Sigmoid colon (tissue), 7 donors: ENCODE measurements around the gene BRD3. TPM values are rescaled to one million over a fixed set of nuclear protein-coding genes. Genes with fewer than 3 reads are reported as not detected.

Experiments
- DNase-seq: peaks from one replicate; pipeline ENCODE4 v3.0.0-alpha.2; 2019
- H3K27ac ChIP-seq, 4 donors: fragments of 200-600 bp; sonication (generic); one replicate each; pipeline ENCODE4 v1.5.1; 2016 to 2019; ENCODE audit warnings: mild to moderate bottlenecking in 1 of 4
- H3K27me3 ChIP-seq, 3 donors: fragments of 200-600 bp; sonication (generic); one replicate each; pipeline ENCODE4 v1.5.1; 2019; ENCODE audit warnings: mild to moderate bottlenecking in 1 of 3
- H3K36me3 ChIP-seq, 4 donors: fragments of 200-600 bp; sonication (generic); one replicate each; pipeline ENCODE4 v1.5.1; 2016 to 2019
- H3K4me1 ChIP-seq, 4 donors: fragments of 200-600 bp; sonication (generic); one replicate each; pipeline ENCODE4 v1.5.1; 2017 to 2019
- H3K4me3 ChIP-seq, 4 donors: fragments of 200-600 bp; sonication (generic); one replicate each; pipeline ENCODE4 v1.5.1; 2017 to 2019; ENCODE audit warnings: mild to moderate bottlenecking in 2 of 4, moderate library complexity in 1 of 4
- H3K9me3 ChIP-seq, 4 donors: fragments of 200-600 bp in 3 of 4; sonication (generic) in 3 of 4; one replicate each; pipeline versions ENCODE4 v1.5.1 to v1.6.1; 2013 to 2019
- EP300 ChIP-seq, 4 donors: sonication (generic); formaldehyde crosslinking; IDR thresholded peaks; one replicate each; pipeline ENCODE4 v1.6.1; 2017; ENCODE audit warnings: antibody characterized with exemption in 4 of 4
- POLR2A ChIP-seq, 2 donors: fragments of 450-650 bp; IDR thresholded peaks; one replicate each; pipeline ENCODE4 v1.6.1; 2016; ENCODE audit warnings: antibody characterized with exemption in 2 of 2, mild to moderate bottlenecking in 2 of 2, moderate library complexity in 2 of 2
- POLR2AphosphoS5 ChIP-seq, 4 donors: sonication (generic); formaldehyde crosslinking; IDR thresholded peaks; one replicate each; pipeline ENCODE4 v1.6.1; 2017; ENCODE audit warnings: antibody characterized with exemption in 4 of 4
- WGBS, 2 donors: extraction: QIAGEN DNeasy Blood & Tissue Kit; methylation state at CpG; one replicate each; pipeline ENCODE4 v1.1.7; 2013; 5-methylcytosine and 5-hydroxymethylcytosine counted together
- intact Hi-C: fragments of 100-400 bp; cut with DNase I; formaldehyde crosslinking; loops from one replicate; pipeline ENCODE4 v1.15.1; 2023
- polyA plus RNA-seq, 3 donors: library from polyadenylated mRNA; stranded (reverse); fragments of 200-250 nt; gene quantifications; one replicate each; pipeline ENCODE4 v1.2.3, GENCODE V29; 2013
- total RNA-seq, 4 donors: library from RNA; depleted of rRNA; stranded (reverse); fragments of >200 nt; gene quantifications; one replicate each; pipeline ENCODE4 v1.1.0, GENCODE V29; 2016
- TF ChIP-seq, protein P1 (sequence below), 4 experiments: fragments of 450-650 bp in 3 of 4; fragments of 200-600 bp in 1 of 4; IDR thresholded peaks; one replicate each; pipeline ENCODE4 v1.5.1; 2016 to 2019; ENCODE audit warnings: antibody characterized with exemption in 4 of 4, mild to moderate bottlenecking in 3 of 4, moderate library complexity in 2 of 4
- donor health status: healthy with polysubstance abuse.
- donor health status: Bipolar disorder and iron deficiency.
- donor health status: healthy.

BRD3 gene
- total and polyA plus RNA-seq, 7 donors = 4.4 to 34.5 (median 21.8) TPM

DNA sequence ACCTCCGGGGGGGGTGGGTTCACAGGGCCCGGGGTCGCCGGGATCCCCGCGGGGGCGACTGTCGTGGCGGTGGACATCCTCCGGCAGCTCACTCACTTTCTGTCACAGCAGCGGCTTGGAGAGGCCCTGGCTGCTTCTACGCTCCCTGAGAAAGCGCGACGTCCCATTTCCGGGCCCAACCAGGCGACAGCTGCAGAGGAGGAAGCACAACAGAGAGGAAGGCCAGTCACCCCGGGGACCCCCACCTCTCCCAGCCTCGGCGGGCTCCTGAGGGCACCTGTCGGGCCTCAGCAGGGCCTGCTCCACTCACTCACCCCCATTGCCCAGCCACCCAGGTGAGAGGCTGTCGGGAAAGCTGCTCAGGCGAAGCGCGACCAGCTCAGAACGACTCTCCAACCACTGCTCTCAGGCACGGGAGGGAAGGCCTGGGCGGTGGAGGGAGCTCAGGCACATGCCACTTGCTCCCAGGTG is 14.4 kb downstream of the BRD3 start:
- no peaks in the 10 kb centered on the region for H3K27me3 ChIP-seq
- H3K4me1 ChIP-seq = peaks cover 0 to 50% (median 43%) of the 10 kb centered on the region in 4 donors
- WGBS, 2 donors = 89 to 90% methylated on average over 28 of the region's 28 CpGs
- peaks cover 17 to 52% (median 40%) of the 10 kb centered on the region in 4 donors for H3K36me3 ChIP-seq
- no peaks in the 10 kb centered on the region for H3K9me3 ChIP-seq
- H3K27ac ChIP-seq = no peak overlapping the region
- intact Hi-C loops = no loop called here
- DNase-seq = peak; percentile 60
- no peak for TF ChIP-seq EP300 (IDR thresholded peaks at IDR 0.05)
- TF ChIP-seq, protein P1, sequence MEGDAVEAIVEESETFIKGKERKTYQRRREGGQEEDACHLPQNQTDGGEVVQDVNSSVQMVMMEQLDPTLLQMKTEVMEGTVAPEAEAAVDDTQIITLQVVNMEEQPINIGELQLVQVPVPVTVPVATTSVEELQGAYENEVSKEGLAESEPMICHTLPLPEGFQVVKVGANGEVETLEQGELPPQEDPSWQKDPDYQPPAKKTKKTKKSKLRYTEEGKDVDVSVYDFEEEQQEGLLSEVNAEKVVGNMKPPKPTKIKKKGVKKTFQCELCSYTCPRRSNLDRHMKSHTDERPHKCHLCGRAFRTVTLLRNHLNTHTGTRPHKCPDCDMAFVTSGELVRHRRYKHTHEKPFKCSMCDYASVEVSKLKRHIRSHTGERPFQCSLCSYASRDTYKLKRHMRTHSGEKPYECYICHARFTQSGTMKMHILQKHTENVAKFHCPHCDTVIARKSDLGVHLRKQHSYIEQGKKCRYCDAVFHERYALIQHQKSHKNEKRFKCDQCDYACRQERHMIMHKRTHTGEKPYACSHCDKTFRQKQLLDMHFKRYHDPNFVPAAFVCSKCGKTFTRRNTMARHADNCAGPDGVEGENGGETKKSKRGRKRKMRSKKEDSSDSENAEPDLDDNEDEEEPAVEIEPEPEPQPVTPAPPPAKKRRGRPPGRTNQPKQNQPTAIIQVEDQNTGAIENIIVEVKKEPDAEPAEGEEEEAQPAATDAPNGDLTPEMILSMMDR (IDR thresholded peaks at IDR 0.05) = no peak
- TF ChIP-seq POLR2AphosphoS5 (IDR thresholded peaks at IDR 0.05) = no peak
- TF ChIP-seq POLR2A (IDR thresholded peaks at IDR 0.05) = no peak
- no peak overlapping the region for H3K4me3 ChIP-seq

DNA sequence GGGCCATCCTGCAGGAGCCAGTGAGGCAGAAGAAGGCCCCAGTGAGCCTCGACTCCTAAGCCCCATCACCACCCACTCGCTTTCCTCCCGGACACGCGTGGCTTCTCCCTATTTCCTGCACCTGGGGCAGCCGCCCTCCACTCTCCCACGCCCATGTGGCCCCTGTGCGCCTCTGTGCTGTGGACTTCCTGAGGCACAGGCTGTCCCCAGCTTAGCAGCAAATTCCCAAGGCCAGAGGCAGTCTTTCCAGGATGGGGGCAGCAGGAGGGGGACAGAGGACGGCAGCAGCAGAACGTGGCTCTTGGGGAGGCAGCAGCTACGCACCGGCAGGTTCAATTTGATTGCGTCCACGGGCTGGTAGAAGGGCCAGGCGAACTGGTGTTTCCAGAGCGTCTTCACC is 14.9 kb downstream of the BRD3 start:
- peaks cover 22 to 57% (median 45%) of the 10 kb centered on the region in 4 donors for H3K36me3 ChIP-seq
- DNase-seq = peak; percentile 52
- intact Hi-C loops = no loop called here
- 90 to 93% methylated on average over 16 of the region's 16 CpGs for WGBS, 2 donors
- H3K27ac ChIP-seq = no peak overlapping the region
- no peaks in the 10 kb centered on the region for H3K9me3 ChIP-seq
- H3K4me3 ChIP-seq = no peak overlapping the region
- H3K4me1 ChIP-seq = peaks cover 0 to 46% (median 38%) of the 10 kb centered on the region in 4 donors
- TF ChIP-seq POLR2A (IDR thresholded peaks at IDR 0.05) (no peak), POLR2AphosphoS5 (IDR thresholded peaks at IDR 0.05) (no peak), EP300 (IDR thresholded peaks at IDR 0.05) (no peak)
- TF ChIP-seq, protein P1 (IDR thresholded peaks at IDR 0.05) = no peak
- H3K27me3 ChIP-seq = no peaks in the 10 kb centered on the region

- Histone ChIP-seq H3K9me3 (no peaks in the 10 kb centered on the region), H3K36me3 (peaks cover 26 to 62% (median 50%) of the 10 kb centered on the region in 4 donors), H3K4me3 (no peak overlapping the region), H3K4me1 (peaks cover 0 to 41% (median 34%) of the 10 kb centered on the region in 4 donors), H3K27ac (no peak overlapping the region), H3K27me3 (no peaks in the 10 kb centered on the region)
- WGBS, 2 donors = 92 to 95% methylated on average over 3 of the region's 3 CpGs
- peak; percentile 19 for DNase-seq
- intact Hi-C loops = no loop called here
- TF ChIP-seq, protein P1 (IDR thresholded peaks at IDR 0.05) = no peak
- TF ChIP-seq EP300 (IDR thresholded peaks at IDR 0.05) (no peak), POLR2A (IDR thresholded peaks at IDR 0.05) (no peak), POLR2AphosphoS5 (IDR thresholded peaks at IDR 0.05) (no peak)
Observed at GRCh38 chr9:134052491-134052890, 15.3 kb downstream of the BRD3 start.

- intact Hi-C loops = no loop called here
- H3K27me3 ChIP-seq = no peaks in the 10 kb centered on the region
- H3K9me3 ChIP-seq = no peaks in the 10 kb centered on the region
- 49 to 82% methylated on average over 16 of the region's 16 CpGs for WGBS, 2 donors
- H3K4me1 ChIP-seq = peaks cover 0 to 29% (median 22%) of the 10 kb centered on the region in 4 donors
- DNase-seq = no peak
- no peak for TF ChIP-seq EP300 (IDR thresholded peaks at IDR 0.05)
- no peak for TF ChIP-seq POLR2A (IDR thresholded peaks at IDR 0.05)
- H3K27ac ChIP-seq = no peak overlapping the region
- no peak overlapping the region for H3K4me3 ChIP-seq
- peaks cover 31 to 74% (median 59%) of the 10 kb centered on the region in 4 donors for H3K36me3 ChIP-seq
Observed at GRCh38 chr9:134051319-134051718, 16.5 kb downstream of the BRD3 start.

DNA sequence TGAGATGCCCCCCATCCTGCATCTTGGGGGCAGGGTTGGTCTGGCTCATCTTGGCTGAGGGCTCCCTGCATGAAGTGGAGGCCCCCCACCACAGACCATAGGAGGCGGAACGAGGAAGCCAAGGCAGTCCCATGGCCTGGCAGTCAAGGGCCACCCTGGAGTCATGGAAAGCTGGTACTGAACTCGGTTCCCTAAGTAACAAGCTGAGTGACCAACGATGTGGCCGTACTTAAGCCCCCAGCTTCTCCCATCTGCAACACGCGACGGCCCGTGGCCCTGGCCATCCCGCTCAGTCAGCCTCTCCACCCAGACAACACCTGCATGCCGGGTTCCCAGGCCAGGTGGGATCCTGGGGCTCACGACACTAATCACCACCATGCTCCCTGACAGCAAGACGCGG is 17.1 kb downstream of the BRD3 start:
- H3K36me3 ChIP-seq = peaks cover 31 to 79% (median 63%) of the 10 kb centered on the region in 4 donors
- no peak overlapping the region for H3K4me3 ChIP-seq
- no peak overlapping the region for H3K27ac ChIP-seq
- no peak for DNase-seq
- 80 to 86% methylated on average over 14 of the region's 14 CpGs for WGBS, 2 donors
- TF ChIP-seq, protein P1 (IDR thresholded peaks at IDR 0.05) = no peak
- TF ChIP-seq POLR2A (IDR thresholded peaks at IDR 0.05) = no peak
- TF ChIP-seq POLR2AphosphoS5 (IDR thresholded peaks at IDR 0.05) = no peak
- no peak for TF ChIP-seq EP300 (IDR thresholded peaks at IDR 0.05)
- H3K4me1 ChIP-seq = peaks cover 0 to 23% (median 16%) of the 10 kb centered on the region in 4 donors
- H3K27me3 ChIP-seq = no peaks in the 10 kb centered on the region
- no peaks in the 10 kb centered on the region for H3K9me3 ChIP-seq
- intact Hi-C loops = no loop called here
